IMR-90 (cell line): ENCODE results near the gene USP6NL. TPM values are rescaled to one million over a fixed set of nuclear protein-coding genes. Genes with fewer than 3 reads are reported as not detected.

Experiments
- ATAC-seq: fragments of 200-7000 bp; cut with Tn5 transposase; 2 replicates; pipeline ENCODE4 v1.9.1; 2020; ENCODE audit warnings: low read depth, mild to moderate bottlenecking, moderate library complexity
- BruUV-seq: library from RNA; stranded (reverse); fragments of 400-500 nt; replicated peaks from 2 replicates; lab custom pipeline; 2021; lab: Mats Ljungman, UMichigan
- CTCF ChIA-PET: fragments of 300-600 bp; formaldehyde crosslinking; extraction: SDS; loops from one replicate; lab custom pipeline; 2021; ENCODE audit warnings: antibody characterized with exemption; lab: Yijun Ruan, JAX
- POLR2A ChIA-PET: fragments of 300-600 bp; sonication (Branson Sonifier 250); formaldehyde crosslinking; loops from one replicate; lab custom pipeline; 2022; ENCODE audit warnings: antibody characterized with exemption; ENCODE audit not compliant: unreplicated experiment; lab: Charles Lee
- DNase-seq: peaks from one replicate; pipeline ENCODE4 v3.0.0; 2013
- H2AFZ ChIP-seq: replicated peaks from 2 replicates; pipeline ENCODE3; 2013; ENCODE audit warnings: low read length, mild to moderate bottlenecking; ENCODE audit not compliant: poor library complexity
- H2AK5ac ChIP-seq: 2 replicates; pipeline ENCODE4 v1.6.1; 2013; ENCODE audit warnings: low read depth, low read length, inconsistent platforms
- H2AK9ac ChIP-seq: replicated peaks from 2 replicates; pipeline ENCODE3; 2013; ENCODE audit warnings: mild to moderate bottlenecking, low read depth, low read length, moderate library complexity; ENCODE audit not compliant: poor library complexity
- H2BK120ac ChIP-seq: 2 replicates; pipeline ENCODE4 v1.6.1; 2013; ENCODE audit warnings: low read depth, low read length, inconsistent platforms
- H2BK15ac ChIP-seq: 3 replicates; pipeline ENCODE4 v1.6.1; 2013; ENCODE audit warnings: low read depth, low read length, inconsistent platforms
- H2BK20ac ChIP-seq: 2 replicates; pipeline ENCODE4 v1.6.1; 2013; ENCODE audit warnings: low read depth, mild to moderate bottlenecking, inconsistent platforms, low read length, moderate library complexity
- H2BK5ac ChIP-seq: 2 replicates; pipeline ENCODE4 v1.6.1; 2013; ENCODE audit warnings: mild to moderate bottlenecking, low read depth, low read length, inconsistent platforms; ENCODE audit not compliant: poor library complexity, severe bottlenecking
- H3K14ac ChIP-seq: replicated peaks from 2 replicates; pipeline ENCODE4 v1.6.1; 2013; ENCODE audit warnings: low read depth, low read length, inconsistent platforms
- H3K18ac ChIP-seq: 2 replicates; pipeline ENCODE4 v1.6.1; 2013; ENCODE audit warnings: low read depth, low read length, control low read depth
- H3K23ac ChIP-seq: 2 replicates; pipeline ENCODE4 v1.6.1; 2013; ENCODE audit warnings: low read depth, low read length, inconsistent platforms
- H3K27ac ChIP-seq: 2 replicates; pipeline ENCODE4 v1.5.1; 2013; ENCODE audit warnings: mild to moderate bottlenecking, control low read depth, low read length; ENCODE audit not compliant: insufficient read depth
- H3K27me3 ChIP-seq: 2 replicates; pipeline ENCODE4 v1.6.1; 2013; ENCODE audit warnings: low read length; ENCODE audit not compliant: control insufficient read depth, insufficient read depth
- H3K36me3 ChIP-seq: 2 replicates; pipeline ENCODE4 v1.6.1; 2013; ENCODE audit warnings: low read length, mixed read lengths; ENCODE audit not compliant: control insufficient read depth, insufficient read depth
- H3K4ac ChIP-seq: 2 replicates; pipeline ENCODE4 v1.6.1; 2013; ENCODE audit warnings: low read depth, low read length, inconsistent platforms
- H3K4me1 ChIP-seq: 2 replicates; pipeline ENCODE4 v1.6.1; 2013; ENCODE audit warnings: low read length, mixed read lengths; ENCODE audit not compliant: control insufficient read depth, insufficient read depth
- H3K4me2 ChIP-seq: 2 replicates; pipeline ENCODE4 v1.6.1; 2013; ENCODE audit warnings: low read depth, mild to moderate bottlenecking, control low read depth, low read length, moderate library complexity
- H3K4me3 ChIP-seq: 2 replicates; pipeline ENCODE4 v1.5.1; 2013; ENCODE audit warnings: low read depth, mild to moderate bottlenecking, control low read depth, low read length, moderate library complexity; ENCODE audit not compliant: insufficient read depth
- H3K56ac ChIP-seq: 2 replicates; pipeline ENCODE4 v1.6.1; 2013; ENCODE audit warnings: low read length, inconsistent platforms; ENCODE audit not compliant: insufficient read depth; ENCODE audit errors: extremely low read depth
- H3K79me1 ChIP-seq, 2 experiments: 2 replicates each; pipeline ENCODE4 v1.6.1; 2013; ENCODE audit warnings: low read length in 2 of 2, inconsistent platforms in 1 of 2, low read depth in 1 of 2
- H3K9ac ChIP-seq: 2 replicates; pipeline ENCODE4 v1.6.1; 2013; ENCODE audit warnings: low read depth, low read length, control low read depth
- H3K9me1 ChIP-seq: 2 replicates; pipeline ENCODE4 v1.6.1; 2013; ENCODE audit warnings: low read length, inconsistent platforms; ENCODE audit not compliant: insufficient read depth
- H3K9me3 ChIP-seq: 2 replicates; pipeline ENCODE4 v1.6.1; 2013; ENCODE audit warnings: low read length; ENCODE audit not compliant: control insufficient read depth, insufficient read depth
- H4K20me1 ChIP-seq: 2 replicates; pipeline ENCODE4 v1.6.1; 2013; ENCODE audit warnings: low read length, inconsistent platforms; ENCODE audit not compliant: insufficient read depth
- H4K5ac ChIP-seq: 2 replicates; pipeline ENCODE4 v1.6.1; 2013; ENCODE audit warnings: mild to moderate bottlenecking, low read depth, low read length, control low read depth
- H4K8ac ChIP-seq, 2 experiments: 2 replicates each; pipeline ENCODE4 v1.6.1; 2013; ENCODE audit warnings: low read depth in 2 of 2, low read length in 2 of 2, control low read depth in 1 of 2, inconsistent platforms in 1 of 2
- H4K91ac ChIP-seq: 2 replicates; pipeline ENCODE4 v1.6.1; 2013; ENCODE audit warnings: low read depth, low read length, inconsistent platforms; ENCODE audit not compliant: insufficient read depth
- CEBPB ChIP-seq: IDR thresholded peaks from 2 replicates; pipeline ENCODE4 v1.6.1; 2012; ENCODE audit warnings: low read depth, low read length, improper control_type of control experiment
- WGBS, 2 experiments: methylation state at CpG; one replicate each; pipeline versions ENCODE4 v1.1.5 to v1.1.7; 2013; ENCODE audit warnings: missing lambda C conversion rate in 2 of 2; ENCODE audit not compliant: insufficient read length in 1 of 2; ENCODE audit errors: extremely low coverage in 2 of 2; 5-methylcytosine and 5-hydroxymethylcytosine counted together
- dilution Hi-C: fragments of 300-500 bp; cut with HindIII; formaldehyde crosslinking; loops from one replicate; pipeline ENCODE4 v1.14.3; 2018; ENCODE audit warnings: low sequenced_read_pairs; ENCODE audit not compliant: unreplicated experiment
- in situ Hi-C: fragments of 300-500 bp; cut with MboI; formaldehyde crosslinking; loops from 3 replicates; pipeline ENCODE4 v1.14.3; 2019; ENCODE audit warnings: low sequenced_read_pairs, inconsistent platforms, mixed read lengths
- intact Hi-C: fragments of 100-400 bp; cut with micrococcal nuclease; formaldehyde crosslinking; loops from 2 replicates; pipeline ENCODE4 v1.10.0; 2022
- polyA plus RNA-seq, 3 experiments: library from polyadenylated mRNA; depleted of rRNA; stranded (reverse); fragments of >200 nt; gene quantifications; 2 replicates each; pipeline ENCODE4 v1.2.3, GENCODE V29; 2012; ENCODE audit warnings: low replicate concordance in 1 of 3
- total RNA-seq: library from RNA; depleted of rRNA; stranded (reverse); fragments of >200 nt; gene quantifications from 2 replicates; pipeline ENCODE4 v1.2.3, GENCODE V29; 2012
- TF ChIP-seq, protein P1 (sequence below): fragments of 150-350 bp; IDR thresholded peaks from 2 replicates; pipeline ENCODE4 v1.6.1; 2016; ENCODE audit warnings: low read depth, mild to moderate bottlenecking, low read length, moderate library complexity, borderline replicate concordance

USP6NL gene
- total and polyA plus RNA-seq, 2 of the 4 experiments (the other 2 are of a cell fraction), result 7.8 to 9.1 TPM

DNA sequence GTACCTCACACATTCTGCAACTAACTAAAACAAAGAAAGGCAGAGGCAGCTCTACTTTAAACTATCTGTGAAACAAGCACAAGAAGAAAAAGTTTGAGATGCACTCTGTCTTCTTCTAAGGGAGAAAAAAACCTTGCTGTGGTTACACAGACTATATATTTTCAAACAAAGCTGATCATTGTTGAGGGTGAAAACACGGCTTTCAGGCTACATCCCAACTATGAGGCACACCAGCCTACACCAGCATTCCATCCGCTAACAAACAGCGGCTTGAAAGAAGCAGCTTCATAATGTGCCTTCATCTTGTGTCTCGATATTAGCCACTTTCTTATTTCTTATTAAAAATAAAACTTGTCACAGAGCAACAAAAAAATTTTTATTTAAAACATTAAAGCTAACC is 79.1 kb downstream of the USP6NL start:
- Histone ChIP-seq H3K4ac (no peak overlapping the region), H4K8ac (peak overlapping the region in 1 of 2 experiments; percentile 24; a peak in 1 of 4 replicates), H3K27ac (no peak overlapping the region), H3K9me1 (peaks cover 7% of the 10 kb centered on the region), H3K27me3 (no peaks in the 10 kb centered on the region), H4K91ac (no peak overlapping the region), H3K23ac (no peak overlapping the region), H4K5ac (0 out of 2 replicates have a peak overlapping the region, but pooled peaks have one; percentile 42), H3K4me3 (no peak overlapping the region), H3K9ac (peak overlapping the region; percentile 11; the same call in 1 of the 2 replicates), H3K36me3 (no peaks in the 10 kb centered on the region), H4K20me1 (no peaks in the 10 kb centered on the region; the same call in 1 of the 2 replicates), H3K4me1 (peaks cover 13% of the 10 kb centered on the region), H2BK15ac (no peak overlapping the region), H3K79me1 (peaks cover 17 to 18% of the 10 kb centered on the region in 2 experiments), H3K18ac (no peak overlapping the region), H2AK9ac (no peak overlapping the region), H2BK120ac (no peak overlapping the region), H2BK5ac (no peak overlapping the region), H3K9me3 (no peaks in the 10 kb centered on the region), H2BK20ac (no peak overlapping the region), H3K4me2 (peak overlapping the region; percentile 27; the same call in 1 of the 2 replicates), H2AFZ (no peak overlapping the region), H2AK5ac (no peak overlapping the region), H3K14ac (0 out of 2 replicates have a peak overlapping the region, but pooled peaks have one; percentile 25), H3K56ac (no peak overlapping the region)
- CTCF ChIA-PET, result interaction anchor here (1.0 to 1.1 kb wide), 2 partner anchors 20 to 169 kb away, joined by 3 read pairs; no protein-coding TSS in a partner anchor
- ATAC-seq, result 0 out of 2 replicates have a peak, but pooled peaks have one; percentile 12
- intact Hi-C loops, result no loop called here
- no TSS peak for BruUV-seq
- in situ Hi-C loops, result no loop called here
- WGBS, 2 experiments, result no CpG with 5 or more reads among the region's 4 CpGs
- POLR2A ChIA-PET, result no interaction called here
- DNase-seq, result peak; percentile 51
- dilution Hi-C loops, result no loop called here
- TF ChIP-seq CEBPB, result no peak
- TF ChIP-seq, protein P1, sequence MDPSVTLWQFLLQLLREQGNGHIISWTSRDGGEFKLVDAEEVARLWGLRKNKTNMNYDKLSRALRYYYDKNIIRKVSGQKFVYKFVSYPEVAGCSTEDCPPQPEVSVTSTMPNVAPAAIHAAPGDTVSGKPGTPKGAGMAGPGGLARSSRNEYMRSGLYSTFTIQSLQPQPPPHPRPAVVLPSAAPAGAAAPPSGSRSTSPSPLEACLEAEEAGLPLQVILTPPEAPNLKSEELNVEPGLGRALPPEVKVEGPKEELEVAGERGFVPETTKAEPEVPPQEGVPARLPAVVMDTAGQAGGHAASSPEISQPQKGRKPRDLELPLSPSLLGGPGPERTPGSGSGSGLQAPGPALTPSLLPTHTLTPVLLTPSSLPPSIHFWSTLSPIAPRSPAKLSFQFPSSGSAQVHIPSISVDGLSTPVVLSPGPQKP, result no peak
